HUES6 (cell line): Measurements from ENCODE around the gene LSM8.
A peak's percentile ranks its signal among the peaks of the same experiment; 100 is the strongest.
"Not testable (repeated sequence)": the region's sequence is repeated elsewhere in the genome, so short reads cannot be mapped to it uniquely, and the experiment has no call there.

Experiments used
- H3K27ac ChIP-seq: 2 replicates; pipeline ENCODE4 v1.7.0; 2013; ENCODE audit warnings: low read depth, mild to moderate bottlenecking, low read length, inconsistent platforms
- H3K27me3 ChIP-seq: 2 replicates; pipeline ENCODE4 v1.6.1; 2013; ENCODE audit warnings: low read length; ENCODE audit not compliant: control insufficient read depth, insufficient read depth
- H3K36me3 ChIP-seq: 2 replicates; pipeline ENCODE4 v1.6.1; 2013; ENCODE audit warnings: low read length; ENCODE audit not compliant: control insufficient read depth, insufficient read depth
- H3K4me1 ChIP-seq: 2 replicates; pipeline ENCODE4 v1.6.1; 2013; ENCODE audit warnings: low read length; ENCODE audit not compliant: control insufficient read depth, insufficient read depth
- H3K4me3 ChIP-seq: 2 replicates; pipeline ENCODE4 v1.5.1; 2013; ENCODE audit warnings: low read depth, low read length
- H3K9ac ChIP-seq: one replicate; pipeline ENCODE4 v1.6.1; 2013; ENCODE audit warnings: mild to moderate bottlenecking, low read length
- H3K9me3 ChIP-seq: 2 replicates; pipeline ENCODE4 v1.6.1; 2013; ENCODE audit warnings: low read depth, low read length; ENCODE audit not compliant: control insufficient read depth, insufficient read depth

The LSM8 gene

GRCh38 chr7:118183786-118184564 lies at the start of gene LSM8:
Gene LSM8, plus strand, starts transcription at chr7:118184164. Its CDS starts 60 bp downstream, at chr7:118184224.
- Histone ChIP-seq H3K4me1 (peaks cover 6% of the 10 kb centered on the region; the same call in 1 of the 2 replicates), H3K4me3 (peak within 1 kb of the TSS; percentile 94), H3K27me3 (no peaks in the 10 kb centered on the region), H3K9ac (peak within 1 kb of the TSS; percentile 95), H3K9me3 (no peaks in the 10 kb centered on the region), H3K36me3 (peaks cover 29% of the 10 kb centered on the region), H3K27ac (peak within 1 kb of the TSS; percentile 95)

GRCh38 chr7:118134420-118134819 lies 49.5 kb upstream of the LSM8 start:
- not testable (repeated sequence) for H3K27ac ChIP-seq, H3K36me3 ChIP-seq

GRCh38 chr7:118140468-118140867 lies 43.5 kb upstream of the LSM8 start:
- Histone ChIP-seq H3K4me3 (no peak overlapping the region), H3K27me3 (no peaks in the 10 kb centered on the region), H3K4me1 (peaks cover 6% of the 10 kb centered on the region; the same call in 1 of the 2 replicates), H3K27ac (no peak overlapping the region), H3K9me3 (peaks cover 1% of the 10 kb centered on the region; the same call in 1 of the 2 replicates), H3K9ac (no peak overlapping the region), H3K36me3 (no peaks in the 10 kb centered on the region)

More at GRCh38 chr7:118134420-118134819, 49.5 kb upstream of the LSM8 start:
- H3K9ac ChIP-seq, H3K4me1 ChIP-seq, H3K4me3 ChIP-seq, H3K27me3 ChIP-seq: not testable (repeated sequence)
- peaks cover 11% of the 10 kb centered on the region; the same call in 1 of the 2 replicates for H3K9me3 ChIP-seq

- H3K27ac ChIP-seq, result no peak overlapping the region
- H3K36me3 ChIP-seq, result no peaks in the 10 kb centered on the region
- no peak overlapping the region for H3K4me3 ChIP-seq
- no peaks in the 10 kb centered on the region for H3K9me3 ChIP-seq
- H3K9ac ChIP-seq, result no peak overlapping the region
- H3K4me1 ChIP-seq, result peaks cover 6% of the 10 kb centered on the region; the same call in 1 of the 2 replicates
- H3K27me3 ChIP-seq, result no peaks in the 10 kb centered on the region
Observed at GRCh38 chr7:118142012-118142411, 42.0 kb upstream of the LSM8 start.

GRCh38 chr7:118148930-118149329 lies 35.0 kb upstream of the LSM8 start:
- no peaks in the 10 kb centered on the region for H3K36me3 ChIP-seq
- H3K9me3 ChIP-seq, result no peaks in the 10 kb centered on the region
- H3K4me3 ChIP-seq, result no peak overlapping the region
- no peak overlapping the region for H3K27ac ChIP-seq
- peaks cover 14% of the 10 kb centered on the region for H3K4me1 ChIP-seq
- no peak overlapping the region for H3K9ac ChIP-seq
- H3K27me3 ChIP-seq, result no peaks in the 10 kb centered on the region

- Histone ChIP-seq H3K27ac (no peak overlapping the region), H3K9ac (no peak overlapping the region), H3K9me3 (no peaks in the 10 kb centered on the region)
Observed at GRCh38 chr7:118149394-118149793, 34.6 kb upstream of the LSM8 start.

GRCh38 chr7:118151671-118152070 lies 32.3 kb upstream of the LSM8 start:
- H3K27ac ChIP-seq, result no peak overlapping the region
- H3K27me3 ChIP-seq, result no peaks in the 10 kb centered on the region
- peaks cover under 1% of the 10 kb centered on the region; the same call in 1 of the 2 replicates for H3K9me3 ChIP-seq
- H3K4me3 ChIP-seq, result no peak overlapping the region
- no peak overlapping the region for H3K9ac ChIP-seq
- no peaks in the 10 kb centered on the region for H3K36me3 ChIP-seq
- H3K4me1 ChIP-seq, result peaks cover 14% of the 10 kb centered on the region

More at GRCh38 chr7:118149394-118149793, 34.6 kb upstream of the LSM8 start:
- Histone ChIP-seq H3K27me3 (no peaks in the 10 kb centered on the region), H3K4me1 (peaks cover 14% of the 10 kb centered on the region), H3K36me3 (no peaks in the 10 kb centered on the region), H3K4me3 (no peak overlapping the region)

- Histone ChIP-seq H3K27ac (no peak overlapping the region), H3K9me3 (peaks cover 5% of the 10 kb centered on the region; the same call in 1 of the 2 replicates), H3K4me3 (no peak overlapping the region), H3K4me1 (peaks cover 14% of the 10 kb centered on the region), H3K27me3 (no peaks in the 10 kb centered on the region), H3K9ac (no peak overlapping the region), H3K36me3 (no peaks in the 10 kb centered on the region)
Observed at GRCh38 chr7:118152149-118152548, 31.8 kb upstream of the LSM8 start.

GRCh38 chr7:118152654-118153053 lies 31.3 kb upstream of the LSM8 start:
- Histone ChIP-seq H3K27me3 (no peaks in the 10 kb centered on the region), H3K4me1 (peaks cover 14% of the 10 kb centered on the region), H3K36me3 (no peaks in the 10 kb centered on the region), H3K27ac (no peak overlapping the region), H3K9ac (no peak overlapping the region), H3K4me3 (no peak overlapping the region), H3K9me3 (peaks cover 5% of the 10 kb centered on the region)

GRCh38 chr7:118153551-118154177 lies 30.3 kb upstream of the LSM8 start:
- Histone ChIP-seq H3K27me3 (no peaks in the 10 kb centered on the region), H3K27ac (no peak overlapping the region), H3K9ac (no peak overlapping the region), H3K4me1 (peaks cover 14% of the 10 kb centered on the region), H3K9me3 (peaks cover 13% of the 10 kb centered on the region), H3K4me3 (no peak overlapping the region), H3K36me3 (no peaks in the 10 kb centered on the region)

- no peaks in the 10 kb centered on the region for H3K36me3 ChIP-seq
- H3K4me1 ChIP-seq, result no peaks in the 10 kb centered on the region
- H3K27ac ChIP-seq, result no peak overlapping the region
- peaks cover 35% of the 10 kb centered on the region for H3K9me3 ChIP-seq
- H3K4me3 ChIP-seq, result no peak overlapping the region
- no peak overlapping the region for H3K9ac ChIP-seq
- no peaks in the 10 kb centered on the region for H3K27me3 ChIP-seq
Observed at GRCh38 chr7:118158766-118159165, 25.2 kb upstream of the LSM8 start.
